Panc1 (cell line): ENCODE measurements around the gene SNX6.

Source experiments
- REST ChIP-seq, 2 experiments: IDR thresholded peaks; 2 replicates each; pipeline ENCODE4 v1.6.1; 2011 to 2012; ENCODE audit warnings: low read depth in 2 of 2, control low read depth in 1 of 2, low read length in 1 of 2, mild to moderate bottlenecking in 1 of 2, moderate library complexity in 1 of 2; ENCODE audit not compliant: insufficient read depth in 1 of 2
- TF ChIP-seq, protein P1 (sequence below): fragments of 450-650 bp; IDR thresholded peaks from 2 replicates; pipeline ENCODE4 v1.5.1; 2017; ENCODE audit warnings: mild to moderate bottlenecking

DNA sequence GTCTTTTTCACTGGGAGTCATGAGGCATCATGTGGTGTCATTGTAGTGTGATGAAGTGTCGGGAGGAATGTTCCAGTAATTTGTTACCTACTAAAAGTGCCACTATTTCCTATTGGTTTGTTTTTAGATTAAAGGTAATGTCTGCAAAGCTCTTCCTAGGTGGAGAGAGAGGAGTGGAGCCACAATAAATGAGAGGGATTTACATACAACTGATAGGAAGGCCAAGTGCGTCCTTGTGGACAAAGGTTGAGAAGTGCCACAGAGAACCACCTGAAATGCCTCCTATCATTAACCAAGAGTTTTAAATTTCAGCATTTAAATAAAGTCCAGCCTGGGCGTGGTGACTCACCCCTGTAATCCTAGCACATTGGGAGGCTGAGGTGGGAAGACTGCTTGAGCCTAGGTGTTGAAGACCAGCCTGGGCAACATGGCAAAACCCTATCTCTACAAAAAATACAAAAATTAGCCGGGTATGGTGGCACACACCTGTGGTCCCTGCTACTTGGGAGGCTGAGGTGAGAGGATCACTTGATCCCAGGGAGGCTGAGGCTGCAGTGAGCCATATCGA is 2.5 kb upstream of the SNX6 start:
- TF ChIP-seq REST (IDR thresholded peaks at IDR 0.05; ENCODE audit: insufficient read depth in 1 of 2, low read depth in 2 of 2, low read length in 1 of 2), result no peak
- TF ChIP-seq, protein P1, sequence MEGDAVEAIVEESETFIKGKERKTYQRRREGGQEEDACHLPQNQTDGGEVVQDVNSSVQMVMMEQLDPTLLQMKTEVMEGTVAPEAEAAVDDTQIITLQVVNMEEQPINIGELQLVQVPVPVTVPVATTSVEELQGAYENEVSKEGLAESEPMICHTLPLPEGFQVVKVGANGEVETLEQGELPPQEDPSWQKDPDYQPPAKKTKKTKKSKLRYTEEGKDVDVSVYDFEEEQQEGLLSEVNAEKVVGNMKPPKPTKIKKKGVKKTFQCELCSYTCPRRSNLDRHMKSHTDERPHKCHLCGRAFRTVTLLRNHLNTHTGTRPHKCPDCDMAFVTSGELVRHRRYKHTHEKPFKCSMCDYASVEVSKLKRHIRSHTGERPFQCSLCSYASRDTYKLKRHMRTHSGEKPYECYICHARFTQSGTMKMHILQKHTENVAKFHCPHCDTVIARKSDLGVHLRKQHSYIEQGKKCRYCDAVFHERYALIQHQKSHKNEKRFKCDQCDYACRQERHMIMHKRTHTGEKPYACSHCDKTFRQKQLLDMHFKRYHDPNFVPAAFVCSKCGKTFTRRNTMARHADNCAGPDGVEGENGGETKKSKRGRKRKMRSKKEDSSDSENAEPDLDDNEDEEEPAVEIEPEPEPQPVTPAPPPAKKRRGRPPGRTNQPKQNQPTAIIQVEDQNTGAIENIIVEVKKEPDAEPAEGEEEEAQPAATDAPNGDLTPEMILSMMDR, result no peak
